Ovary (tissue), 9 donors: Measurements from ENCODE around the gene SH3BGRL3. TPM values are rescaled to one million over a fixed set of nuclear protein-coding genes. Genes with fewer than 3 reads are reported as not detected.

Experiments used
- DNase-seq, 5 donors: peaks; one replicate each; pipeline ENCODE4 v3.0.0-alpha.2; 2019 to 2020
- H3K27ac ChIP-seq, 2 donors: fragments of 200-600 bp; one replicate each; pipeline versions ENCODE4 v1.5.1 to v1.8.0; 2019 to 2022
- H3K27me3 ChIP-seq: fragments of 200-600 bp; one replicate; pipeline ENCODE4 v1.8.0; 2022
- H3K36me3 ChIP-seq: fragments of 200-600 bp; sonication (generic); one replicate; pipeline ENCODE4 v1.5.1; 2019
- H3K4me1 ChIP-seq: one replicate; pipeline ENCODE4 v1.8.1; 2013; ENCODE audit warnings: mild to moderate bottlenecking, moderate library complexity; ENCODE audit not compliant: insufficient read depth
- H3K4me3 ChIP-seq: fragments of 200-600 bp; sonication (generic); one replicate; pipeline ENCODE4 v1.5.1; 2017
- H3K9me3 ChIP-seq, 2 donors: fragments of 200-600 bp in 1 of 2; sonication (generic) in 1 of 2; one replicate each; pipeline versions ENCODE4 v1.5.1 to v1.8.1; 2013 to 2019; ENCODE audit warnings: mild to moderate bottlenecking in 1 of 2, moderate library complexity in 1 of 2
- EP300 ChIP-seq: sonication (generic); formaldehyde crosslinking; IDR thresholded peaks from one replicate; pipeline ENCODE4 v1.6.1; 2017; ENCODE audit warnings: antibody characterized with exemption
- POLR2A ChIP-seq: fragments of 450-650 bp; IDR thresholded peaks from one replicate; pipeline ENCODE4 v1.6.1; 2017; ENCODE audit warnings: antibody characterized with exemption, mild to moderate bottlenecking, moderate library complexity
- WGBS, 3 donors: extraction: QIAGEN DNeasy Blood & Tissue Kit in 1 of 3; methylation state at CpG; one replicate each; pipeline versions ENCODE4 v1.1.5 to v1.1.7; 2013 to 2017; 5-methylcytosine and 5-hydroxymethylcytosine counted together
- intact Hi-C, 4 donors: fragments of 100-400 bp; cut with DNase I; formaldehyde crosslinking; loops; one replicate each; pipeline versions ENCODE4 v1.11.0 to v1.15.1; 2022 to 2023
- polyA plus RNA-seq, 2 donors: library from polyadenylated mRNA; stranded (reverse); fragments of 200-250 nt in 1 of 2; fragments of 350-450 nt in 1 of 2; fragmentation: Illumina TruSeq in 1 of 2; extraction: RNeasy Lipid Tissue Mini Kit (QIAGEN cat#74804) in 1 of 2; gene quantifications; one replicate each; pipeline ENCODE4 v1.2.3, GENCODE V29; 2013 to 2014
- total RNA-seq, 7 donors: library from RNA; depleted of rRNA in 2 of 7; stranded (reverse); fragments of >200 nt in 2 of 7; fragmentation: NEBNext Ultra II Directional in 3 of 7; extraction: Animal tissue kit (Norgen Biotek cat#: 25700) in 3 of 7; gene quantifications; one replicate each; pipeline versions ENCODE4 v1.1.0 to v1.2.4, GENCODE V29; 2016 to 2023
- TF ChIP-seq, protein P1 (sequence below), 3 donors: fragments of 450-650 bp in 2 of 3; fragments of 200-600 bp in 1 of 3; IDR thresholded peaks; one replicate each; pipeline versions ENCODE4 v1.5.1 to v1.8.0; 2016 to 2022; ENCODE audit warnings: antibody characterized with exemption in 3 of 3, mild to moderate bottlenecking in 1 of 3
- donor health status: DM: no; HTN: no; CAD: no; lungs with moderate emphysema.
- donor health status: DM: no; HTN: no; CAD: no.
- donor health status: Bipolar disorder and iron deficiency.
- donor health status: DM: yes; HTN: yes; CAD: no.
- donor health status: DM: no; HTN: no; CAD: no.
- donor health status: DM: yes; HTN: yes; CAD: no.

SH3BGRL3 gene
- total and polyA plus RNA-seq, 9 donors = 18.6 to 242 (median 58.3) TPM

DNA sequence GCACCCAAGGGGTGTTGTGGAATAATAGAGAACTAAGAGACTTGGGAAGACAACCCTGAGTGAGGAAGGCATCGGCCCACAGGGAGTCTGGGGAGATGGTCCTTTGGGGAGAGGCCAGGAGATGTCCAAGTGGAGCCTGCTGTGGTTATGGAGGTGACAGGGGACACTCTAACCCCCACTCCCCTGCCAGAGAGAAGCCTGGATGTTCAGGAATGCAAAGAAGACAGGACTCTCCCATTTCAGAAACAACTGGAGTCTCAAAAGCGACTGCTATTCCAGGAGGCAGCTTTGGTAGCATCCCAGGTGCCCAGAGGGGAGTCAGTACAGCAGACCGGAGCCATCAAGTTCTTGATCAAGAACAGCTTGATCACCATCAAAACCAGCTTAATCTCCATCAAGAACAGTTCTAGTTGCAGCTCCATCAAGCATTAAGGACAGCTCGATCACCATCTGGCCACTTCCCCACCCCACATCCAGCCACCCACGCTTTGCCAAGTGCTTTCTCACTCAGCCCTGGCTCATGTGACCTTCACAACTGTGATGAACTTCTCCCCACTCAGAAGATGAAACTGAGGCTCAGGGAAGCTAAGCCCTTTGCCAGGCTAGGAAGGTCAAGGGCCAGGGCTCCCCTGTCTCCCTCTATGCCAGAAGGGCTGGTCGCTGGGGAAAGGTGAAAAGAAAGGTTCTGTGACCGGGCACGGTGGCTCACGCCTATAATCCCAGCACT, 38.6 kb downstream of the SH3BGRL3 start:
- no peak for TF ChIP-seq EP300
- H3K27ac ChIP-seq = no peak overlapping the region
- 76 to 84% (median 80%) methylated on average over 9 of the region's 9 CpGs for WGBS, 3 donors
- H3K4me1 ChIP-seq = no peaks in the 10 kb centered on the region
- intact Hi-C loops = no loop called here
- DNase-seq = no peak
- no peaks in the 10 kb centered on the region for H3K36me3 ChIP-seq
- H3K4me3 ChIP-seq = no peak overlapping the region
- H3K9me3 ChIP-seq = no peaks in the 10 kb centered on the region
- no peaks in the 10 kb centered on the region for H3K27me3 ChIP-seq

DNA sequence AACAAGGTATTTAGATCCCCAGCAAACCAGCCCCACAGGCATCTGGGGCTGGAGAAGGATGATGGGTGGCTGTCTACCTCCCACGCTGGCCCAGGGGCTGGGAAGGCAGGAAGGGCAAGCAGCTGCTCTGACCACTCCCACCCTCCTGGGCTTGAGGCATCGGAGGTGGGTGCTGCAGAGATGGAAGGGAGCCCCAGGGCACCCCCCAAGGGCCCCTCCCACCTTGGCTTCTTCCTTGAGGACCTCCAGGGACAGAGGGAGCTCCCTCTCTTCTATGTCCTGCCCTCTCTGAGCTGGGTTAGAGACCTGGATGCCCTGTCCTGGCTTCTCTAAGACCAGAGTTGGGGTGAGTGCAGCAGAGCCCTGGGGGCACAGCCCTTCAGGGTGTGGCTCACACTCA, 41.0 kb downstream of the SH3BGRL3 start:
- Histone ChIP-seq H3K36me3 (no peaks in the 10 kb centered on the region), H3K4me1 (no peaks in the 10 kb centered on the region), H3K4me3 (no peak overlapping the region), H3K27ac (no peak overlapping the region), H3K27me3 (no peaks in the 10 kb centered on the region), H3K9me3 (no peaks in the 10 kb centered on the region)
- no peak for DNase-seq
- 42 to 53% (median 51%) methylated on average over 2 of the region's 2 CpGs for WGBS, 3 donors
- TF ChIP-seq POLR2A = no peak
- TF ChIP-seq, protein P1, sequence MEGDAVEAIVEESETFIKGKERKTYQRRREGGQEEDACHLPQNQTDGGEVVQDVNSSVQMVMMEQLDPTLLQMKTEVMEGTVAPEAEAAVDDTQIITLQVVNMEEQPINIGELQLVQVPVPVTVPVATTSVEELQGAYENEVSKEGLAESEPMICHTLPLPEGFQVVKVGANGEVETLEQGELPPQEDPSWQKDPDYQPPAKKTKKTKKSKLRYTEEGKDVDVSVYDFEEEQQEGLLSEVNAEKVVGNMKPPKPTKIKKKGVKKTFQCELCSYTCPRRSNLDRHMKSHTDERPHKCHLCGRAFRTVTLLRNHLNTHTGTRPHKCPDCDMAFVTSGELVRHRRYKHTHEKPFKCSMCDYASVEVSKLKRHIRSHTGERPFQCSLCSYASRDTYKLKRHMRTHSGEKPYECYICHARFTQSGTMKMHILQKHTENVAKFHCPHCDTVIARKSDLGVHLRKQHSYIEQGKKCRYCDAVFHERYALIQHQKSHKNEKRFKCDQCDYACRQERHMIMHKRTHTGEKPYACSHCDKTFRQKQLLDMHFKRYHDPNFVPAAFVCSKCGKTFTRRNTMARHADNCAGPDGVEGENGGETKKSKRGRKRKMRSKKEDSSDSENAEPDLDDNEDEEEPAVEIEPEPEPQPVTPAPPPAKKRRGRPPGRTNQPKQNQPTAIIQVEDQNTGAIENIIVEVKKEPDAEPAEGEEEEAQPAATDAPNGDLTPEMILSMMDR (IDR thresholded peaks at IDR 0.05) = no peak
- no peak for TF ChIP-seq EP300
- intact Hi-C loops = loop anchor here in 2 of 4 donors (1.0 to 10.0 kb wide), 3 partner anchors 46 to 219 kb away; no protein-coding TSS in a partner anchor

DNA sequence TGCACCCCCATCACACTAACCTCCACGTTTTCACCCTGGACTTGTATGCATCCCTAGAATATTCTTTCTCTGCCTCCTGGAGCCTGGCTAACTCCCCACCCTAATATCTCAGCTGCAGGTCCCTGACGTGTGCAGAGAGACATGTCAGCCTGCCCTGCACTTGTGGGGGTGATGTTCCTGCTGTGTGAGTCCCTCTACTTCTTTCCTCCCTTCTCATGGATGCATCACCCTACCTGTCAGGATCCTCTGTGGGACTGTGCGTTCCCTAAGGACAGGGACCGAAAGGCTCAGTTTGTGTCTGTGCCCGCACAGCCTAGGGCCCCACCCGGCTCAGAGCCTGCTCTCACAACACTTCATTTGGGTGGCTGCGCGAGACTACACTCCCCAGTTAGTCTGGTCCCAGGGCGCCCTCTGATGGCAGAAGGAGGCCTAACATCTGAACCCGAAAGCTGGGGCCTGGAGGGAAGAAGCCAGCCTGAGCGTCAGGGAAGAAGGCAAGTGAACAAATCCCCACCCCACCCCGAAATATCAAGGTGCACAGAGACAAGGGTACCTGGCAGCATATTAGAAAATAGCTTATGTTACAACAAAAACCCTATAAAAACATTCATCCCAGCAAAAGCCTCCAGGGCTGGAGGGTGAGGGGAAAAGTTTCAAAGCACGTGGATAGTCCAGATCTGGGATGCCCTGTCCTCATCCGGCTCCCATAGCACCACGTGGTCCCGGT, 41.6 kb downstream of the SH3BGRL3 start:
- 9 to 12% (median 12%) methylated on average over 16 of the region's 16 CpGs for WGBS, 3 donors
- no peak overlapping the region for H3K27ac ChIP-seq

DNA sequence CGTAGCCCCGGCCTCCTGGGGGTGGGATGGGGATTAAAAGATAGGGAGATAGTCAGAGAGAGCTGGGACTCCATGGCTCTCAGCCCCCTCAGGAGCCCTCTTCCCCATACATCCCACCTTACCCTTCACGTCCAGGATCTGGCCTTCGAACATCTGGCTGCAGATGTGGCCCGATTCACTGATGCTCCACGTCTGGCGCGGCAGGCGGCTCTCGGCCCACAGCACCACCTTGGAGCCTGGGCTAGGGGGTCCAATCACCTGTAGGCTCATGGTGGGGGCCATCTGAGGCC, 42.1 kb downstream of the SH3BGRL3 start:
- 59 to 66% (median 66%) methylated on average over 9 to 10 of the region's 10 CpGs for WGBS, 3 donors
- no peaks in the 10 kb centered on the region for H3K36me3 ChIP-seq
- DNase-seq = no peak
- H3K4me3 ChIP-seq = no peak overlapping the region
- H3K9me3 ChIP-seq = no peaks in the 10 kb centered on the region
- intact Hi-C loops = loop anchor here in 3 of 4 donors (2.0 to 10.0 kb wide), 3 partner anchors 51 to 220 kb away; no protein-coding TSS in a partner anchor
- no peak overlapping the region for H3K27ac ChIP-seq
- TF ChIP-seq, protein P1 (IDR thresholded peaks at IDR 0.05) = no peak
- TF ChIP-seq POLR2A = no peak
- no peak for TF ChIP-seq EP300
- H3K27me3 ChIP-seq = no peaks in the 10 kb centered on the region
- no peaks in the 10 kb centered on the region for H3K4me1 ChIP-seq

More for the DNA sequence above, 41.6 kb downstream of the SH3BGRL3 start:
- Histone ChIP-seq H3K4me1 (no peaks in the 10 kb centered on the region), H3K27me3 (no peaks in the 10 kb centered on the region), H3K36me3 (no peaks in the 10 kb centered on the region), H3K9me3 (no peaks in the 10 kb centered on the region), H3K4me3 (no peak overlapping the region)
- peak; percentile 81 to 91 (median 88) for DNase-seq
- intact Hi-C loops = loop anchor here in 3 of 4 donors (2.0 to 10.0 kb wide), 3 partner anchors 51 to 219 kb away; no protein-coding TSS in a partner anchor
- no peak for TF ChIP-seq POLR2A
- TF ChIP-seq, protein P1 (IDR thresholded peaks at IDR 0.05) = peak; percentile 46 to 85 (median 80)
- no peak for TF ChIP-seq EP300
